Neural progenitor cell (in vitro differentiated cells): ENCODE measurements around the gene XYLT1. TPM values are rescaled to one million over a fixed set of nuclear protein-coding genes. Genes with fewer than 3 reads are reported as not detected.

Experiments
- DNase-seq: peaks from one replicate; pipeline ENCODE4 v3.0.0-alpha.2; 2016; ENCODE audit warnings: low spot score
- H2AFZ ChIP-seq: fragments of 200-600 bp; sonication (generic); replicated peaks from 2 replicates; pipeline ENCODE4 v1.6.1; 2016; ENCODE audit warnings: antibody characterized with exemption
- H3F3A ChIP-seq: fragments of 200-600 bp; sonication (generic); 2 replicates; pipeline ENCODE4 v1.6.1; 2016; ENCODE audit warnings: antibody characterized with exemption, low read depth
- H3K27ac ChIP-seq: fragments of 200-600 bp; sonication (generic); 2 replicates; pipeline ENCODE4 v1.5.1; 2016; ENCODE audit warnings: mild to moderate bottlenecking
- H3K27me3 ChIP-seq: fragments of 200-600 bp; sonication (generic); 2 replicates; pipeline ENCODE4 v1.6.1; 2016; ENCODE audit warnings: mild to moderate bottlenecking, moderate library complexity
- H3K36me3 ChIP-seq: fragments of 200-600 bp; sonication (generic); 2 replicates; pipeline ENCODE4 v1.5.1; 2016
- H3K4me1 ChIP-seq: fragments of 200-600 bp; sonication (generic); 2 replicates; pipeline ENCODE4 v1.6.1; 2016; ENCODE audit warnings: mixed run types
- H3K4me2 ChIP-seq: fragments of 200-600 bp; sonication (generic); 2 replicates; pipeline ENCODE4 v1.6.1; 2016
- H3K4me3 ChIP-seq: fragments of 200-600 bp; sonication (generic); 2 replicates; pipeline ENCODE4 v1.5.1; 2016
- H3K79me2 ChIP-seq: fragments of 200-600 bp; sonication (generic); 2 replicates; pipeline ENCODE4 v1.6.1; 2016; ENCODE audit warnings: low read depth
- H3K9ac ChIP-seq: fragments of 200-600 bp; sonication (generic); 2 replicates; pipeline ENCODE4 v1.6.1; 2016
- H3K9me3 ChIP-seq: fragments of 200-600 bp; sonication (generic); 2 replicates; pipeline ENCODE4 v1.5.1; 2016; ENCODE audit warnings: low read depth
- H4K20me1 ChIP-seq: fragments of 200-600 bp; sonication (generic); 2 replicates; pipeline ENCODE4 v1.6.1; 2016; ENCODE audit warnings: low read depth
- H3K27ac Mint-ChIP-seq: 3 replicates; pipeline ENCODE4 v1.8.0; 2021; ENCODE audit warnings: mixed read lengths
- H3K27me3 Mint-ChIP-seq: 2 replicates; pipeline ENCODE4 v1.8.0; 2022; ENCODE audit warnings: low read depth, mild to moderate bottlenecking, inconsistent platforms, moderate library complexity, mixed read lengths; ENCODE audit not compliant: insufficient read depth
- H3K36me3 Mint-ChIP-seq: 3 replicates; pipeline ENCODE4 v1.8.0; 2021; ENCODE audit warnings: mixed read lengths
- H3K4me1 Mint-ChIP-seq: 3 replicates; pipeline ENCODE4 v1.8.0; 2021; ENCODE audit warnings: mixed read lengths
- H3K4me3 Mint-ChIP-seq: 3 replicates; pipeline ENCODE4 v1.8.0; 2021; ENCODE audit warnings: mild to moderate bottlenecking, moderate library complexity, mixed read lengths
- H3K9me3 Mint-ChIP-seq: 3 replicates; pipeline ENCODE4 v1.8.0; 2020; ENCODE audit warnings: mixed read lengths
- EZH2 ChIP-seq: fragments of 200-600 bp; sonication (generic); IDR thresholded peaks from 2 replicates; pipeline ENCODE4 v1.6.1; 2017; ENCODE audit warnings: antibody characterized with exemption, mild to moderate bottlenecking, moderate library complexity
- EZH2phosphoT487 ChIP-seq: fragments of 200-600 bp; sonication (generic); IDR thresholded peaks from 2 replicates; pipeline ENCODE4 v1.6.1; 2017; ENCODE audit warnings: antibody characterized with exemption
- total RNA-seq: library from RNA; depleted of rRNA; stranded (reverse); fragments of >200 nt; gene quantifications from 2 replicates; pipeline ENCODE4 v1.2.3, GENCODE V29; 2015; ENCODE audit warnings: low replicate concordance
- TF ChIP-seq, protein P1 (sequence below): fragments of 200-600 bp; sonication (generic); IDR thresholded peaks from 2 replicates; pipeline ENCODE4 v1.5.1; 2017; ENCODE audit warnings: antibody characterized with exemption, mild to moderate bottlenecking

Gene XYLT1
- total RNA-seq, 1 donor from 2014 or later = 5.9 TPM

DNA sequence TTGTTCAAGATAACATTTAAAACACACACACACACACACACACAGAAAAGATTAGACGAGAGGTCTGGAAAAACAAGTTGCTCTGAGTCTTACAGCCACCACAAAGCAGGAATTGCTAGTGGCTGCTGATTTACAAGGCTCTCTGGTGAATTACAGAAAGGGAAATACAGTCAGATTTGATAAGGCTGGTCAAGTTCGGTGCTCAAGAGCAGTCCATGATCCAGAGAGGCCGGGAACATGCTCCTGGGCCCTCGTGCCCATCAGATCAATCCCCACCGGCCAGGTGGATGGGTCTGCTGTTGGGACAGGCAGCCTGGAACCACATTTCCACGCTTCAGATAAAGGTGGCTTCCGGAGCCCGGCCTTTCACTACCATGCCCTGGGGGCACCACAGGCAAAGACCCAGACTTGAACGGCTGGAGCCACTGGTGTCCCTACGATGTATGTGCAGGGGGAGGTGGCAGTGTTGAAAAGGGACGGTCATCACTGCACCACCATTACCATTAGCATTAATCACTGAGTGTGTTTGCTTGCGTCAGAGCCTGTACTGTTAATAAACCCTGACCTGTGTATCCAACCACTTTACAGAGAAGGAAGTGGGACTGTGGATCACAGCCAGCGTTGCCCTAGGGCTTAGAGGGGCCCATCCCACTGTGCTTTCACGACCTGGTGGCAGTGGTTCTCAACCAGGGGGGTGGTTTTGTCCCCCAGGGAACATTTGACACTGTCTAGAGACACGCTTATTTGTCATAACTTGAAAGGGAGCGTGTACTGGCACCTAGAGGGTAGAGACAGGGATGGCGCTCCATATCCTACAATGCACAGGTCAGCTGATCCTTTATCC is 95.1 kb downstream of the XYLT1 start:
- no peak overlapping the region for H3K4me3 ChIP-seq
- peaks cover 17% of the 10 kb centered on the region for H3K4me1 ChIP-seq
- no peaks in the 10 kb centered on the region for H3K9me3 Mint-ChIP-seq
- H3K27me3 Mint-ChIP-seq = peaks cover under 1% of the 10 kb centered on the region
- H3K27ac Mint-ChIP-seq = no peak overlapping the region
- H3K36me3 ChIP-seq = no peaks in the 10 kb centered on the region
- H3K36me3 Mint-ChIP-seq = no peaks in the 10 kb centered on the region
- H3K27me3 ChIP-seq = peaks cover 52% of the 10 kb centered on the region
- peaks cover 98% of the 10 kb centered on the region for H4K20me1 ChIP-seq
- H3K79me2 ChIP-seq = no peaks in the 10 kb centered on the region
- H3F3A ChIP-seq = peaks cover 25% of the 10 kb centered on the region
- H3K9me3 ChIP-seq = no peaks in the 10 kb centered on the region
- H3K9ac ChIP-seq = no peak overlapping the region
- DNase-seq = no peak
- H3K27ac ChIP-seq = no peak overlapping the region
- no peak for TF ChIP-seq EZH2
- TF ChIP-seq EZH2phosphoT487 = no peak
- TF ChIP-seq, protein P1, sequence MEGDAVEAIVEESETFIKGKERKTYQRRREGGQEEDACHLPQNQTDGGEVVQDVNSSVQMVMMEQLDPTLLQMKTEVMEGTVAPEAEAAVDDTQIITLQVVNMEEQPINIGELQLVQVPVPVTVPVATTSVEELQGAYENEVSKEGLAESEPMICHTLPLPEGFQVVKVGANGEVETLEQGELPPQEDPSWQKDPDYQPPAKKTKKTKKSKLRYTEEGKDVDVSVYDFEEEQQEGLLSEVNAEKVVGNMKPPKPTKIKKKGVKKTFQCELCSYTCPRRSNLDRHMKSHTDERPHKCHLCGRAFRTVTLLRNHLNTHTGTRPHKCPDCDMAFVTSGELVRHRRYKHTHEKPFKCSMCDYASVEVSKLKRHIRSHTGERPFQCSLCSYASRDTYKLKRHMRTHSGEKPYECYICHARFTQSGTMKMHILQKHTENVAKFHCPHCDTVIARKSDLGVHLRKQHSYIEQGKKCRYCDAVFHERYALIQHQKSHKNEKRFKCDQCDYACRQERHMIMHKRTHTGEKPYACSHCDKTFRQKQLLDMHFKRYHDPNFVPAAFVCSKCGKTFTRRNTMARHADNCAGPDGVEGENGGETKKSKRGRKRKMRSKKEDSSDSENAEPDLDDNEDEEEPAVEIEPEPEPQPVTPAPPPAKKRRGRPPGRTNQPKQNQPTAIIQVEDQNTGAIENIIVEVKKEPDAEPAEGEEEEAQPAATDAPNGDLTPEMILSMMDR = no peak
- peaks cover 56% of the 10 kb centered on the region for H3K4me1 Mint-ChIP-seq
- no peak overlapping the region for H3K4me2 ChIP-seq
- H2AFZ ChIP-seq = no peak overlapping the region
- no peak overlapping the region for H3K4me3 Mint-ChIP-seq

DNA sequence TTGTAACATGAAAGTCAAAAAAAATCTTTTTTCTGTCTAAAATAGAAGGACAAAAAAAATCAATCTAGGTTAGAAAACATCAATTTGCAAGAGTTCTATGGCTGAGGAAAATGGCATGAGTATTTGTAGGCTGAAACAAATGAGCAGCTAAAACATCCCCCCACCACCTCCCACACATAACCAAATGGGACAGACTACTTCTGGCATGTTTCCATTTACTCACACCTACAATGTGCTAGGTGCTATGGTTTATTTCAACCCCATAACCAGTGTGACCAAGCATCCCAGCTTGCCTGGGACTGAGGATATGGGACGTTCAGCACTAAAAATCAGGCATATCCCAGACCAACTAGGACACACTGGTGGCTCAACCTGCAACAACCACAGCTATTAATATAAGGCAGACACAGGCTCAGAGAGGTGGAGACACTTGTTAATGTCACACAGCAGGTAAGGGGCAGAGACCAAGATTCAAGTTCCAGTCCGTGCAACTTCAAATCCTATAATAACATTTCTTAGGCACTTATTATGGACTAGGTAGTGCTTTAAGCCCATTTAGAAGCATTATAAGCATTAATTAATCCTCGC is 96.0 kb downstream of the XYLT1 start:
- peaks cover 61% of the 10 kb centered on the region for H3K4me1 Mint-ChIP-seq

DNA sequence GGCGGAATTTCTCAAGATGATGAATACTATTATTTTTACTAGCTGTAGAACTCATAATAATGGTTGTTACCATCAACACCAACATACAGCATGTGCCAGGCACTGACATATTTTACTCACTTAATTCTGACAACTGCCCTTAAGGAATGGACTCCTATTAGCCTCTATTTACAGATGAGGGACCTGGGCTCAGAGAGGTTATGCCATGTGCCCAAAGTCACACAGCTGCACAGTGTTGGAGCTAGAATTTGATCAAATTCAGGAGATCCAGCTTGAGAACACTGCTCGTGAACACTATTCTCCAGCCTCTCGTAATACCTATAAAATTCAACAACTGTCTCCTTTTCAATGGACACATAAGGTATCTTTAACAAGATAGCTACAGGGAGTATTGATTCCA is 97.2 kb downstream of the XYLT1 start:
- Histone ChIP-seq H3K79me2 (no peaks in the 10 kb centered on the region), H3K27ac (no peak overlapping the region), H3K27me3 (peaks cover 33% of the 10 kb centered on the region), H3K36me3 (no peaks in the 10 kb centered on the region), H3F3A (peaks cover 16% of the 10 kb centered on the region), H3K4me3 (no peak overlapping the region), H2AFZ (no peak overlapping the region), H4K20me1 (peaks cover 97% of the 10 kb centered on the region), H3K4me1 (peaks cover 29% of the 10 kb centered on the region), H3K4me2 (no peak overlapping the region), H3K9me3 (no peaks in the 10 kb centered on the region), H3K9ac (no peak overlapping the region)
- H3K27ac Mint-ChIP-seq = no peak overlapping the region
- no peak overlapping the region for H3K4me3 Mint-ChIP-seq
- no peak for TF ChIP-seq EZH2
- TF ChIP-seq EZH2phosphoT487 = no peak
- TF ChIP-seq, protein P1 = no peak
- no peaks in the 10 kb centered on the region for H3K9me3 Mint-ChIP-seq
- no peak for DNase-seq
- no peaks in the 10 kb centered on the region for H3K36me3 Mint-ChIP-seq
- H3K4me1 Mint-ChIP-seq = peaks cover 59% of the 10 kb centered on the region
- peaks cover 5% of the 10 kb centered on the region for H3K27me3 Mint-ChIP-seq

More for the DNA sequence above, 96.0 kb downstream of the XYLT1 start:
- Histone ChIP-seq H3F3A (peaks cover 25% of the 10 kb centered on the region), H3K36me3 (no peaks in the 10 kb centered on the region), H4K20me1 (peaks cover 99% of the 10 kb centered on the region), H3K4me3 (no peak overlapping the region), H3K27me3 (peaks cover 43% of the 10 kb centered on the region), H2AFZ (no peak overlapping the region), H3K4me1 (peaks cover 23% of the 10 kb centered on the region), H3K4me2 (no peak overlapping the region), H3K9ac (no peak overlapping the region), H3K79me2 (no peaks in the 10 kb centered on the region), H3K27ac (no peak overlapping the region), H3K9me3 (no peaks in the 10 kb centered on the region)
- Mint-ChIP-seq H3K27me3 (peaks cover 3% of the 10 kb centered on the region), H3K27ac (no peak overlapping the region), H3K9me3 (no peaks in the 10 kb centered on the region), H3K4me3 (no peak overlapping the region), H3K36me3 (no peaks in the 10 kb centered on the region)
- DNase-seq = no peak
- TF ChIP-seq EZH2phosphoT487 = no peak
- no peak for TF ChIP-seq EZH2
- TF ChIP-seq, protein P1 = no peak
